K562 (cell line): ENCODE data around the gene FANCC. TPM values are rescaled to one million over a fixed set of nuclear protein-coding genes. Genes with fewer than 3 reads are reported as not detected.

Experiments
- ATAC-seq: fragments of 200-7000 bp; cut with Tn5 transposase; 3 replicates; pipeline ENCODE4 v1.9.1; 2020; ENCODE audit warnings: moderate library complexity
- BruUV-seq: library from RNA; stranded (reverse); fragments of 400-500 nt; replicated peaks from 2 replicates; lab custom pipeline; 2021; lab: Mats Ljungman, UMichigan
- CTCF ChIA-PET: fragments of 300-600 bp; formaldehyde crosslinking; extraction: SDS; loops from one replicate; lab custom pipeline; 2021; ENCODE audit warnings: low intra/inter-chr PET ratio; lab: Yijun Ruan, JAX
- POLR2A ChIA-PET: fragments of 300-600, 350-650 bp; sonication (Branson Sonifier 250); formaldehyde crosslinking; extraction: SDS; loops from one replicate; lab custom pipeline; 2021; ENCODE audit warnings: antibody characterized with exemption, inconsistent platforms; lab: Yijun Ruan, JAX
- DNase-seq, 4 experiments: peaks; one replicate each; pipeline versions ENCODE4 v3.0.0 to v3.0.0-alpha.2; 2011 to 2018; ENCODE audit warnings: low spot score in 3 of 4, mixed read lengths in 3 of 4; ENCODE audit errors: extremely low read depth in 1 of 4
- FAIRE-seq: peaks from 2 replicates; lab custom pipeline; 2011; peaks lifted over from hg19 to GRCh38; lab: Jason Lieb, UNC
- H2AFZ ChIP-seq: 2 replicates; pipeline ENCODE4 v1.6.0; 2011; ENCODE audit warnings: low read depth, low read length, control low read depth, inconsistent platforms
- H3K27ac ChIP-seq: fragments of 200-600 bp; 3 replicates; pipeline ENCODE4 v1.8.0; 2011; ENCODE audit warnings: low read depth, mild to moderate bottlenecking, control low read depth, inconsistent platforms, low read length, moderate library complexity, mixed read lengths; ENCODE audit errors: extremely low read depth
- H3K27me3 ChIP-seq, 2 experiments: fragments of 300-600 bp in 1 of 2; 2 replicates in 1 of 2; 3 replicates in 1 of 2; pipeline versions ENCODE4 v1.6.0 to v1.8.0; 2011; ENCODE audit warnings: inconsistent platforms in 2 of 2, low read length in 2 of 2, mild to moderate bottlenecking in 1 of 2, mixed read lengths in 1 of 2, moderate library complexity in 1 of 2; ENCODE audit not compliant: control insufficient read depth in 2 of 2, insufficient read depth in 2 of 2
- H3K36me3 ChIP-seq: fragments of 300-600 bp; 3 replicates; pipeline ENCODE4 v1.8.0; 2011; ENCODE audit warnings: mild to moderate bottlenecking, low read length, inconsistent platforms; ENCODE audit not compliant: control insufficient read depth, insufficient read depth
- H3K4me1 ChIP-seq, 2 experiments: fragments of 200-600 bp in 1 of 2; replicated peaks in 1 of 2; 2 replicates in 1 of 2; 3 replicates in 1 of 2; pipeline versions ENCODE4 v1.5.1 to v1.8.0; 2011; ENCODE audit warnings: inconsistent platforms in 2 of 2, low read length in 2 of 2, mild to moderate bottlenecking in 1 of 2, mixed read lengths in 1 of 2, moderate library complexity in 1 of 2; ENCODE audit not compliant: control insufficient read depth in 2 of 2, insufficient read depth in 2 of 2
- H3K4me2 ChIP-seq: 2 replicates; pipeline ENCODE4 v1.6.1; 2011; ENCODE audit warnings: low read length, control low read depth, inconsistent platforms, mixed read lengths; ENCODE audit not compliant: insufficient read depth
- H3K4me3 ChIP-seq: fragments of 200-600 bp; sonication (generic), shearing (Covaris generic); 2 replicates; pipeline ENCODE4 v1.5.1; 2016; ENCODE audit warnings: control low read depth, inconsistent platforms
- H3K79me2 ChIP-seq: fragments of 200-600 bp; 3 replicates; pipeline ENCODE4 v1.8.0; 2011; ENCODE audit warnings: low read length, inconsistent platforms; ENCODE audit not compliant: control insufficient read depth, insufficient read depth
- H3K9ac ChIP-seq, 2 experiments: 2 replicates each; pipeline versions ENCODE4 v1.6.0 to v1.6.1; 2011; ENCODE audit warnings: low read depth in 2 of 2, low read length in 2 of 2, control low read depth in 1 of 2, inconsistent platforms in 1 of 2, mild to moderate bottlenecking in 1 of 2, mixed read lengths in 1 of 2; ENCODE audit not compliant: insufficient read depth in 1 of 2
- H3K9me1 ChIP-seq: one replicate; pipeline ENCODE4 v1.6.0; 2011; ENCODE audit warnings: inconsistent platforms, mild to moderate bottlenecking, low read length, moderate library complexity; ENCODE audit not compliant: control insufficient read depth, insufficient read depth
- H3K9me3 ChIP-seq: replicated peaks from 2 replicates; pipeline ENCODE4 v1.5.1; 2011; ENCODE audit warnings: low read depth, low read length, inconsistent platforms; ENCODE audit not compliant: control insufficient read depth, insufficient read depth
- H4K20me1 ChIP-seq: replicated peaks from 2 replicates; pipeline ENCODE4 v1.6.1; 2011; ENCODE audit warnings: low read length, inconsistent platforms, mixed read lengths; ENCODE audit not compliant: control insufficient read depth, insufficient read depth
- DDX20 ChIP-seq: fragments of 450-650 bp; IDR thresholded peaks from 2 replicates; pipeline ENCODE4 v1.6.1; 2016; ENCODE audit warnings: missing genetic modification characterization, low read depth, mild to moderate bottlenecking, missing compliant biosample characterization, moderate library complexity
- DPF2 ChIP-seq: fragments of 450-650 bp; IDR thresholded peaks from 2 replicates; pipeline ENCODE4 v1.6.1; 2016
- GABPB1 ChIP-seq: sonication (generic); formaldehyde crosslinking; IDR thresholded peaks from 2 replicates; pipeline ENCODE4 v1.8.0; 2022; ENCODE audit warnings: mild to moderate bottlenecking, missing genetic modification reagents
- GATA2 ChIP-seq: sonication (generic); formaldehyde crosslinking; IDR thresholded peaks from 2 replicates; pipeline ENCODE4 v1.4.0; 2020; ENCODE audit warnings: mild to moderate bottlenecking, missing genetic modification reagents
- NFATC3 ChIP-seq: fragments of 450-650 bp; IDR thresholded peaks from 2 replicates; pipeline ENCODE4 v1.6.1; 2017; ENCODE audit warnings: mild to moderate bottlenecking
- NR0B1 ChIP-seq: fragments of 450-650 bp; IDR thresholded peaks from one replicate; pipeline ENCODE4 v1.6.1; 2018; ENCODE audit warnings: mild to moderate bottlenecking, moderate library complexity; ENCODE audit not compliant: partially characterized antibody
- SMARCA4 ChIP-seq: fragments of 450-650 bp; IDR thresholded peaks from 2 replicates; pipeline ENCODE4 v1.6.1; 2016
- SMARCC2 ChIP-seq: fragments of 450-650 bp; IDR thresholded peaks from 2 replicates; pipeline ENCODE4 v1.6.1; 2017; ENCODE audit warnings: antibody characterized with exemption, moderate library complexity, mild to moderate bottlenecking, low read depth
- TCFL5 ChIP-seq: fragments of 250-450 bp; sonication (Bioruptor Pico); conservative IDR thresholded peaks from 2 replicates; pipeline ENCODE4 v1.6.1; 2021; ENCODE audit warnings: mild to moderate bottlenecking, moderate library complexity, matching md5 sums
- ZKSCAN3 ChIP-seq: fragments of 250-450 bp; sonication (Bioruptor Pico); IDR thresholded peaks from 2 replicates; pipeline ENCODE4 v1.4.0; 2020
- ZNF12 ChIP-seq: sonication (generic); formaldehyde crosslinking; IDR thresholded peaks from 2 replicates; pipeline ENCODE4 v1.4.0; 2020; ENCODE audit warnings: mild to moderate bottlenecking, missing genetic modification reagents
- ZNF324 ChIP-seq: fragments of 250-450 bp; sonication (Bioruptor Pico); IDR thresholded peaks from 2 replicates; pipeline ENCODE4 v1.4.0; 2020; ENCODE audit warnings: mild to moderate bottlenecking
- ZNF764 ChIP-seq: fragments of 250-450 bp; sonication (Bioruptor Pico); IDR thresholded peaks from 2 replicates; pipeline ENCODE4 v1.4.0; 2020; ENCODE audit warnings: low read depth, mild to moderate bottlenecking, moderate library complexity
- ZZZ3 ChIP-seq: fragments of 450-650 bp; IDR thresholded peaks from 2 replicates; pipeline ENCODE4 v1.6.1; 2016; ENCODE audit warnings: antibody characterized with exemption, mild to moderate bottlenecking, moderate library complexity
- WGBS: fragments of 100-300 bp; shearing (Covaris generic); methylation state at CpG from one replicate; pipeline ENCODE4 v1.1.6; 2016; ENCODE audit warnings: low coverage, mixed read lengths; ENCODE audit not compliant: insufficient coverage; ENCODE audit errors: missing lambda C conversion rate; 5-methylcytosine and 5-hydroxymethylcytosine counted together
- in situ Hi-C: fragments of 300-500 bp; cut with MboI; formaldehyde crosslinking; loops from 4 replicates; pipeline ENCODE4 v1.15.0; 2018; ENCODE audit warnings: inconsistent platforms, mixed read lengths
- intact Hi-C: fragments of 100-400 bp; cut with micrococcal nuclease; formaldehyde crosslinking; loops from 2 replicates; pipeline ENCODE4 v1.14.2; 2022
- polyA plus RNA-seq, 8 experiments: library from polyadenylated mRNA; depleted of rRNA in 4 of 8; stranded (reverse) in 5 of 8; unstranded in 3 of 8; fragments of >200 nt; fragmentation: Nextera tagmentation in 2 of 8; fragmentation: Illumina TruSeq in 1 of 8; extraction: Ambion mirVana in 2 of 8; extraction: Trizol in 1 of 8; gene quantifications; 2 replicates each; pipeline versions ENCODE4 v1.2.1 to v1.2.3, GENCODE V29; 2011 to 2014; ENCODE audit warnings: inconsistent platforms in 1 of 8, missing spikeins in 1 of 8
- total RNA-seq, 7 experiments: library from RNA; depleted of rRNA in 6 of 7; stranded (reverse); fragments of >200 nt in 6 of 7; fragmentation: Illumina TruSeq in 2 of 7; extraction: Trizol in 2 of 7; gene quantifications; 2 replicates each; pipeline versions ENCODE4 v1.2.1 to v1.2.3, GENCODE V29; 2011 to 2021; ENCODE audit warnings: low replicate concordance in 1 of 7
- TF ChIP-seq, protein P1 (sequence below), 3 experiments: IDR thresholded peaks in 2 of 3; conservative IDR thresholded peaks in 1 of 3; 2 replicates each; pipeline ENCODE4 v1.5.1; 2011 to 2012; ENCODE audit warnings: low read length in 3 of 3, mild to moderate bottlenecking in 3 of 3, control low read depth in 2 of 3, improper control_type of control experiment in 1 of 3, inconsistent platforms in 1 of 3, low read depth in 1 of 3, mixed read lengths in 1 of 3, moderate library complexity in 1 of 3; ENCODE audit not compliant: insufficient read depth in 2 of 3
- TF ChIP-seq, protein P2 (sequence below): fragments of 250-450 bp; sonication (Bioruptor Pico); IDR thresholded peaks from 2 replicates; pipeline ENCODE4 v1.8.0; 2022; ENCODE audit warnings: moderate library complexity, mild to moderate bottlenecking, inconsistent platforms

Gene FANCC
- total and polyA plus RNA-seq, 9 of the 15 experiments (the other 6 are each of a cell fraction or from before 2014, with no cell fraction given): 4.6 to 18.4 (median 14.2) TPM

- peaks cover 2 to 3% of the 10 kb centered on the region in 2 experiments; a peak in 4 of 5 replicates for H3K4me1 ChIP-seq
- H2AFZ ChIP-seq: no peak overlapping the region
- no peaks in the 10 kb centered on the region for H3K9me3 ChIP-seq
- H3K4me3 ChIP-seq: no peak overlapping the region
- 70% methylated on average over 5 of the region's 5 CpGs for WGBS
- H4K20me1 ChIP-seq: no peaks in the 10 kb centered on the region
- no peak for DNase-seq
- peaks cover 3% of the 10 kb centered on the region; the same call in 1 of the 3 replicates for H3K79me2 ChIP-seq
- FAIRE-seq: no peak
- H3K9ac ChIP-seq: no peak overlapping the region
- ATAC-seq: no peak
- in situ Hi-C loops (no loop called here), intact Hi-C loops (no loop called here)
- no TSS peak for BruUV-seq
- no peak overlapping the region for H3K27ac ChIP-seq
- ChIA-PET POLR2A (interaction anchor here (0.9 kb wide), 1 partner anchor 12 kb away, joined by 4 read pairs; no protein-coding TSS in a partner anchor), CTCF (no interaction called here)
- H3K9me1 ChIP-seq: no peaks in the 10 kb centered on the region
- no peaks in the 10 kb centered on the region for H3K36me3 ChIP-seq
- H3K4me2 ChIP-seq: no peak overlapping the region
- no peaks in the 10 kb centered on the region for H3K27me3 ChIP-seq
- TF ChIP-seq, protein P1, sequence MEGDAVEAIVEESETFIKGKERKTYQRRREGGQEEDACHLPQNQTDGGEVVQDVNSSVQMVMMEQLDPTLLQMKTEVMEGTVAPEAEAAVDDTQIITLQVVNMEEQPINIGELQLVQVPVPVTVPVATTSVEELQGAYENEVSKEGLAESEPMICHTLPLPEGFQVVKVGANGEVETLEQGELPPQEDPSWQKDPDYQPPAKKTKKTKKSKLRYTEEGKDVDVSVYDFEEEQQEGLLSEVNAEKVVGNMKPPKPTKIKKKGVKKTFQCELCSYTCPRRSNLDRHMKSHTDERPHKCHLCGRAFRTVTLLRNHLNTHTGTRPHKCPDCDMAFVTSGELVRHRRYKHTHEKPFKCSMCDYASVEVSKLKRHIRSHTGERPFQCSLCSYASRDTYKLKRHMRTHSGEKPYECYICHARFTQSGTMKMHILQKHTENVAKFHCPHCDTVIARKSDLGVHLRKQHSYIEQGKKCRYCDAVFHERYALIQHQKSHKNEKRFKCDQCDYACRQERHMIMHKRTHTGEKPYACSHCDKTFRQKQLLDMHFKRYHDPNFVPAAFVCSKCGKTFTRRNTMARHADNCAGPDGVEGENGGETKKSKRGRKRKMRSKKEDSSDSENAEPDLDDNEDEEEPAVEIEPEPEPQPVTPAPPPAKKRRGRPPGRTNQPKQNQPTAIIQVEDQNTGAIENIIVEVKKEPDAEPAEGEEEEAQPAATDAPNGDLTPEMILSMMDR (IDR thresholded peaks at IDR 0.05 in 2 of 3, conservative IDR thresholded peaks at IDR 0.05 in 1 of 3; ENCODE audit: insufficient read depth in 2 of 3, low read depth in 1 of 3, low read length in 3 of 3): no peak
- TF ChIP-seq ZKSCAN3: no peak
- TF ChIP-seq ZNF12 (CRISPR knock-in tag): no peak
- TF ChIP-seq ZZZ3: no peak
- no peak for TF ChIP-seq NR0B1
- TF ChIP-seq, protein P2, sequence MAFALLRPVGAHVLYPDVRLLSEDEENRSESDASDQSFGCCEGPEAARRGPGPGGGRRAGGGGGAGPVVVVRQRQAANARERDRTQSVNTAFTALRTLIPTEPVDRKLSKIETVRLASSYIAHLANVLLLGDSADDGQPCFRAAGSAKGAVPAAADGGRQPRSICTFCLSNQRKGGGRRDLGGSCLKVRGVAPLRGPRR (CRISPR knock-in tag): no peak
- TF ChIP-seq NFATC3: no peak
- no peak for TF ChIP-seq ZNF324 (CRISPR knock-in tag)
- TF ChIP-seq DPF2: no peak
- TF ChIP-seq SMARCC2: no peak
- no peak for TF ChIP-seq SMARCA4
- TF ChIP-seq DDX20 (tag): no peak
- no peak for TF ChIP-seq ZNF764 (CRISPR knock-in tag)
- TF ChIP-seq GABPB1 (CRISPR knock-in tag): no peak
- no peak for TF ChIP-seq TCFL5 (CRISPR knock-in tag)
- TF ChIP-seq GATA2 (CRISPR knock-in tag): no peak
Measured at GRCh38 chr9:95053611-95054570, 263.6 kb downstream of the FANCC start.
